Stimulated activated CD8-positive, alpha-beta memory T cell treated with anti-CD3 and anti-CD28 coated beads, Interleukin-4, amount 100 ng/mL, for 1 hour (primary cell): Measurements from ENCODE around the gene HDDC2.

Experiments used
- DNase-seq, 2 donors: peaks; one replicate each; pipeline ENCODE4 v3.0.0-alpha.2; 2020; ENCODE audit warnings: low read depth in 2 of 2, low spot score in 1 of 2

Gene HDDC2

DNA sequence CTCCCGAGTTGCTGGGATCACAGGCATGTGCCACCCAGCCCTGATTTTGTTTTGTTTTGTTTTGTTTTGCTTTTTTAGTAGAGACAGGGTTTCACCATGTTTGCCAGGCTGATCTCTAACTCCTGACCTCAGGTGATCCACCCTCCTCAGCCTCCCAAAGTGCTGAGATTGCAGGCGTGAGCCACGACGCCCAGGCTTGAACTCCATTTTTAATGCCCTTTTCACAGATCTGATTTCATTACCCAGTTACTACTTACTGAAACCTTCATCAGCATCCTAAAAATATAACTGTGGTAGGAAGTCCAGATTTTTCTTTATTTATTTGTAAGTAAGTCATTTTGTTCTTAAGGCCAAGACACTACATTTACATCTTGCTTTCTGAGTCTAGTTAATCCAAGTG, 64.0 kb downstream of the HDDC2 start:
- no peak for DNase-seq

DNA sequence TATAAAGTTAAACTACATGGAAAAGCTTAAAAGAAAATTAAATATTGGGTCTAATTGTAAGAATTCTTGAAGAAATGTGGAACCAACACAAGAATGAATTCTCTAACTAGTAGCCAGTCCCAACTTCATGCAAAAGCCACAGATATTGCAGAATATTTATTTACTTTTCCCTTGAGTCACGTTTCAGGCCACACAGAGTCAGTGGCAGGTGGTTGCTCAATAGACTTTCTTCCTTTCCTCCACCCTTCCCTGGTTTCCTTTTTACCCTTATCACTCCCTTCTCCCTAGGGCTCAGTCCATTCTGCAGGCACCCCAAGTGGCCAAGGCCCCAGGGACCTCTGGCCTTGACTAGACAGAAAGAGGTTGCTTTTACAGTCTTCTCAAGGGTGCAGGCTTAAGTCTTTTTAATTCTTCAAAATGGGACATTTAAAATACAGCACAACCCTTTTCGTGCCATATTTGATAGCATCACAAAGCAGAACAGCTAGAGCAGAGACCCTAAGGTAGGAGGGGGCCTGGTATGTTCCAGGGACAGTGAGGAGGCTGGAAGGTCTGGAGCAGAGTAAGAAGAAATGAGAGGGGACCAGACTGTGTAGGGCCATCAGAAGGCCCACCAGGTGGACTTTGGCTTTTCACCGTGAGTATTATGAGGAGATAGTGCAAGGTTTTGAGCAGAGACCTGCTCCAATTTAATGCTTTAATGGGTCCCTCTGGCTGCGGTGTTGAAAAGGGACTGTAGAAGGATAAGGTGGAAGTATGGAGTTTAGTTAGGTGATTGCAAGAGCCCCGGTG, 65.0 kb downstream of the HDDC2 start:
- DNase-seq: no peak

- DNase-seq: no peak
Measured at GRCh38 chr6:125233202-125233601, 68.6 kb downstream of the HDDC2 start.

GRCh38 chr6:125232466-125232865, 69.3 kb downstream of the HDDC2 start:
- no peak for DNase-seq

- no peak for DNase-seq
Measured at GRCh38 chr6:125231574-125232343, 70.0 kb downstream of the HDDC2 start.

DNA sequence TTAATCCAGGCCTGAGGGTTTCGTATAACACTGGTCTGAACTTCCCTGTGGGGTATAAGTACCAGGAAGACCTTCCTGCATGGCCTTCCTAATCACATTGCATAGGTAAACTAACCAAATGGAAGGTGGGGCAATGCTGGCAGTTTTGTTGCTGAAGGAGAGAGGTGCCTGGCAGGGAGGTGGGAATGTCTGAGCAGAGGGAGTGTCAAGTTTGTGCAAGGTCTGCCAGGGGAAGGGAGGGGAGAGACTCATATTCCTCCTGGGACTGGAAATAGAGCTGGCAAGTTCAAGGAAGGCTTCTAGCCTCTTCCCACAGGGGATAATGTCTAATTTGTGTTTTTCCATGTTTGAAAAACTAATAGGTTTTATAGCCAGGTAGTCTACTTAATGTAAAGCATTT, 70.6 kb downstream of the HDDC2 start:
- no peak for DNase-seq

- DNase-seq: no peak
Measured at GRCh38 chr6:125230674-125231073, 71.1 kb downstream of the HDDC2 start.

- no peak for DNase-seq
Measured at GRCh38 chr6:125228981-125229479, 72.7 kb downstream of the HDDC2 start.

DNA sequence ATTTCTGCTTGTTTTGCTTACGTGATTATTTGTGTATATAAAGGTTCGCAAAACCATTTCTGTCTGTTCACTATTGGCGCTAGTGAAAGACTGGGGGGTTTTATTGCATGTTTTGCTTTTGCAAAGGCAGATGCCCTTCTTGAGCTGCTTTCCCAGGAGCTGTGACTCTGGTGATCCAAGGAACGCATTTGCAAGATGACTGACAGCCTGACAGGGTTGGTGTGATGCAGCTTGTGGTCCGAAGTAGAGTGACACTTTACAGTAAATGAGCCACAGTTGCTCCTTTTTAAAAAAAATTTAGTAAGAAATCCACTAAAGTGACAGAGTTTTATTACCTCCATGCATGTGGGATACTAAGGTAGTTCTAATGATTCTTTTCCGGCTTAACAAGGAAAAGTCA, 74.5 kb downstream of the HDDC2 start:
- no peak for DNase-seq
